Stomach (tissue), 9 donors: Measurements from ENCODE around the gene SH3PXD2A. TPM values are rescaled to one million over a fixed set of nuclear protein-coding genes. Genes with fewer than 3 reads are reported as not detected.

Experiments
- DNase-seq, 2 donors: peaks; one replicate each; pipeline versions ENCODE4 v3.0.0 to v3.0.0-alpha.2; 2013 to 2019
- H3K27ac ChIP-seq, 5 donors: fragments of 200-600 bp in 4 of 5; sonication (generic) in 4 of 5; one replicate each; pipeline ENCODE4 v1.5.1; 2013 to 2019; ENCODE audit warnings: mild to moderate bottlenecking in 1 of 5, moderate library complexity in 1 of 5
- H3K27me3 ChIP-seq, 3 donors: fragments of 200-600 bp; sonication (generic); one replicate each; pipeline ENCODE4 v1.5.1; 2017 to 2019; ENCODE audit warnings: mixed run types in 1 of 3
- H3K36me3 ChIP-seq, 4 donors: fragments of 200-600 bp; sonication (generic); 1 replicate in 3 of 4; 2 replicates in 1 of 4; pipeline ENCODE4 v1.5.1; 2016 to 2019
- H3K4me1 ChIP-seq, 4 donors: fragments of 200-600 bp; sonication (generic); one replicate each; pipeline ENCODE4 v1.5.1; 2016 to 2019
- H3K4me3 ChIP-seq, 4 donors: fragments of 200-600 bp; sonication (generic) in 3 of 4; one replicate each; pipeline ENCODE4 v1.5.1; 2016 to 2019; ENCODE audit warnings: mild to moderate bottlenecking in 1 of 4
- H3K9me3 ChIP-seq, 4 donors: fragments of 200-600 bp; sonication (generic); one replicate each; pipeline ENCODE4 v1.5.1; 2016 to 2019
- EP300 ChIP-seq: sonication (generic); formaldehyde crosslinking; IDR thresholded peaks from one replicate; pipeline ENCODE4 v1.6.1; 2017; ENCODE audit warnings: antibody characterized with exemption
- POLR2A ChIP-seq, 4 donors: fragments of 450-650 bp; IDR thresholded peaks; one replicate each; pipeline ENCODE4 v1.6.1; 2016; ENCODE audit warnings: antibody characterized with exemption in 4 of 4, control low read depth in 2 of 4, mild to moderate bottlenecking in 1 of 4, moderate library complexity in 1 of 4
- POLR2AphosphoS5 ChIP-seq, 3 donors: sonication (generic); formaldehyde crosslinking; IDR thresholded peaks; one replicate each; pipeline ENCODE4 v1.6.1; 2016; ENCODE audit warnings: antibody characterized with exemption in 3 of 3
- WGBS, 5 donors: extraction: QIAGEN DNeasy Blood & Tissue Kit in 3 of 5; methylation state at CpG; one replicate each; pipeline versions ENCODE4 v1.1.5 to v1.1.7; 2013 to 2018; 5-methylcytosine and 5-hydroxymethylcytosine counted together
- intact Hi-C: fragments of 100-400 bp; cut with DNase I; formaldehyde crosslinking; loops from one replicate; pipeline ENCODE4 v1.15.1; 2023; ENCODE audit warnings: low total_unique reads
- polyA plus RNA-seq, 3 donors: library from polyadenylated mRNA; stranded (reverse); fragments of 200-250 nt; gene quantifications; one replicate each; pipeline ENCODE4 v1.2.3, GENCODE V29; 2013
- total RNA-seq, 5 donors: library from RNA; depleted of rRNA; stranded (reverse); fragments of >200 nt; gene quantifications; one replicate each; pipeline versions ENCODE4 v1.1.0 to v1.2.3, GENCODE V29; 2014 to 2016
- TF ChIP-seq, protein P1 (sequence below), 7 experiments: fragments of 450-650 bp in 4 of 7; fragments of 200-600 bp in 3 of 7; sonication (generic) in 3 of 7; IDR thresholded peaks; one replicate each; pipeline ENCODE4 v1.5.1; 2016 to 2019; ENCODE audit warnings: antibody characterized with exemption in 7 of 7, control low read depth in 2 of 7, mild to moderate bottlenecking in 1 of 7
- donor health status: healthy with polysubstance abuse.
- donor health status: Bipolar disorder and iron deficiency.
- donor health status: healthy.

The SH3PXD2A gene
- total and polyA plus RNA-seq, 8 donors, result 12.8 to 51.6 (median 24.0) TPM

DNA sequence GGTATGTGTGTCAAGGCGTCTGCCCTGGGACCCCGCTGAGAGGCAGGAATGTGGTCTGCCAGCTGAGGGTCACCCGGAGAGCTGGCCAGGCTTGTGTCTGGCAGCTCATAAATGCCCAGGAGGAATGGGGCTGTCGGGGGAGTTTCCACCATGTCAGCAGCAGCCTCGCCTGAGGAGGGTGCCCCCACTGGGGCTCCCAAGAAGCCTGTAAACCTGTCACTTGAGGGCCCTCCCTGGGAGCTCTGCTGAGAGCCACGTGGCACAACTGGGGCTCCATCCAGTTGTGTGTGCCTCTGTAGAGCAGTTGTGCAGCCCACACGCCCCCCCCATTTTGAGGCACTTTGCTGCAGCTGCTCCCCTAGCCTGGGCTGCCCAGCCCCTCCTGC is 291.3 kb downstream of the SH3PXD2A start:
- no peak overlapping the region for H3K27ac ChIP-seq
- DNase-seq, result no peak

DNA sequence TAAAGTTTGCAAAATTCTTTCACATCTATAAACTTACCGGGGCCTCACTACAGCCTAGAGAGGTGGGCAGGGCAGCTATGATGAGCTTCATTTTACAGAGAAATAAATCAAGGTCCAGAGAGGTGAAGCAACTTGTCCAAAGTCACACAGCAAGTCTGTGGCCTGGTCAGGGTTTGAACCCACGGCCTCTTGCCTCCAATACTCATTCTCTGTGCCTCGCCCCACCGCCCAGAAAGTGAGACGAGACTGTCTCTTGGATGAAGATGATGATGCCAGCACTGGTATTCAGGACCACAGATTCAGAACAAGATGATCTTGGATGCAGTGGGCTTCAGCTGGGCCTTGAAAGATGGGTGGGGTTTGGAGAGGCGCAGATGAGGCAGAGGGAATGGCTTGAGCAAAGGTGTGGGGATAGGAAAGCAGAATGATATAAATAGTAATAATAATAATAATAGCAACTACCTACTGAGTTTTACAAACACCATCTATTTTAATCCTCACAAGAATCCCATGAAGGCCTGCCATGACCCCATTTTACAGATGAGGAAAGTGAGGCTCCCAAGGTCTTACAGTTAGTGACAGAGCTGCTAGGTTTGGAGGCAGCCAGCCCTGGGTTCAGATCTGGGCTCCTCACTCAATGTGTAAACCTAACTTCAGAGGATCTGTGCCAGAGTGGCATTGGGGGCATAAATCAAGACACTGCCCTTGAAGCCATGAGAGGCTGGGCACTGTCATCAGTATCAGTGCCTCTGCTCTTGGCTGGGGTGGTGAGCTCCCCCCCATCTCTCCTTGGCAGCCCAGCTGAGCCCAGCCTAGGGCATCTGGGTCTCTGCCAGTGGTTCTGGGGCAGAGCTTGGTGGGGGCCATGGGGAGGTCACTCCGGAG is 291.9 kb downstream of the SH3PXD2A start:
- no peak for TF ChIP-seq POLR2A (IDR thresholded peaks at IDR 0.05)
- TF ChIP-seq EP300, result no peak
- Histone ChIP-seq H3K4me3 (no peak overlapping the region), H3K27ac (no peak overlapping the region), H3K4me1 (no peaks in the 10 kb centered on the region), H3K9me3 (peaks cover 0 to 5% (median 2%) of the 10 kb centered on the region in 4 donors), H3K36me3 (no peaks in the 10 kb centered on the region), H3K27me3 (peaks cover 0 to 4% (median 0%) of the 10 kb centered on the region in 3 donors)
- intact Hi-C loops, result no loop called here
- DNase-seq, result no peak
- WGBS, 5 donors, result 88 to 90% (median 89%) methylated on average over 6 to 7 of the region's 7 CpGs

More for the DNA sequence above, 291.3 kb downstream of the SH3PXD2A start:
- intact Hi-C loops, result no loop called here
- Histone ChIP-seq H3K9me3 (peaks cover 0 to 5% (median 2%) of the 10 kb centered on the region in 4 donors), H3K4me3 (no peak overlapping the region), H3K36me3 (no peaks in the 10 kb centered on the region), H3K27me3 (peaks cover 0 to 4% (median 0%) of the 10 kb centered on the region in 3 donors), H3K4me1 (no peaks in the 10 kb centered on the region)
- TF ChIP-seq POLR2AphosphoS5 (IDR thresholded peaks at IDR 0.05) (no peak), POLR2A (IDR thresholded peaks at IDR 0.05) (no peak), EP300 (no peak)
- TF ChIP-seq, protein P1, sequence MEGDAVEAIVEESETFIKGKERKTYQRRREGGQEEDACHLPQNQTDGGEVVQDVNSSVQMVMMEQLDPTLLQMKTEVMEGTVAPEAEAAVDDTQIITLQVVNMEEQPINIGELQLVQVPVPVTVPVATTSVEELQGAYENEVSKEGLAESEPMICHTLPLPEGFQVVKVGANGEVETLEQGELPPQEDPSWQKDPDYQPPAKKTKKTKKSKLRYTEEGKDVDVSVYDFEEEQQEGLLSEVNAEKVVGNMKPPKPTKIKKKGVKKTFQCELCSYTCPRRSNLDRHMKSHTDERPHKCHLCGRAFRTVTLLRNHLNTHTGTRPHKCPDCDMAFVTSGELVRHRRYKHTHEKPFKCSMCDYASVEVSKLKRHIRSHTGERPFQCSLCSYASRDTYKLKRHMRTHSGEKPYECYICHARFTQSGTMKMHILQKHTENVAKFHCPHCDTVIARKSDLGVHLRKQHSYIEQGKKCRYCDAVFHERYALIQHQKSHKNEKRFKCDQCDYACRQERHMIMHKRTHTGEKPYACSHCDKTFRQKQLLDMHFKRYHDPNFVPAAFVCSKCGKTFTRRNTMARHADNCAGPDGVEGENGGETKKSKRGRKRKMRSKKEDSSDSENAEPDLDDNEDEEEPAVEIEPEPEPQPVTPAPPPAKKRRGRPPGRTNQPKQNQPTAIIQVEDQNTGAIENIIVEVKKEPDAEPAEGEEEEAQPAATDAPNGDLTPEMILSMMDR (IDR thresholded peaks at IDR 0.05), result no peak
- WGBS, 5 donors, result 27 to 72% (median 68%) methylated on average over 2 to 7 of the region's 7 CpGs

GRCh38 chr10:103562383-103562782 is 293.0 kb downstream of the SH3PXD2A start:
- no peak for DNase-seq
- no peaks in the 10 kb centered on the region for H3K36me3 ChIP-seq
- intact Hi-C loops, result no loop called here
- TF ChIP-seq POLR2AphosphoS5 (IDR thresholded peaks at IDR 0.05) (no peak), POLR2A (IDR thresholded peaks at IDR 0.05) (no peak), EP300 (no peak)
- TF ChIP-seq, protein P1 (IDR thresholded peaks at IDR 0.05), result no peak
- H3K9me3 ChIP-seq, result peaks cover 0 to 5% (median 2%) of the 10 kb centered on the region in 4 donors
- no peak overlapping the region for H3K27ac ChIP-seq
- 69 to 90% (median 76%) methylated on average over 4 of the region's 4 CpGs for WGBS, 5 donors
- H3K4me3 ChIP-seq, result no peak overlapping the region
- peaks cover 0 to 4% (median 0%) of the 10 kb centered on the region in 3 donors for H3K27me3 ChIP-seq
- no peaks in the 10 kb centered on the region for H3K4me1 ChIP-seq

DNA sequence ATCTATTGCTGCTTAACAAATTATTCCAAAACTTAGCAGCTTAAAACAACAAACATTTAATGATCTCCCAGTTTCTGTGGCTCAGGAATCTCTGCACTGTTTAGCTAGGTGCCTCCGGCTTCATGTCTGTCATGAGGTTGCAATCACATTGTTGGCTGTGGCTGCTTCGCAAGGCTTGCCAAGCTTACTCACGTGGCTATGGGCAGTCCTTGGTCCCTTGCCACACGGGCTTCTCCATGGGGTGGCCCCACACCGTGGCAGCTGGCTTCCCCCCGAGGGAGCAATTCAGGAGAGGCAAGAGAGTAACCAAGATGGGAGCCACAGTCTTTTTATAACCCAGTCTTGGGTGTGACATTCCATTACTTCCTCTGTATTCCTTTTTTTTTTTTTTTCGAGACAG is 294.5 kb downstream of the SH3PXD2A start:
- Histone ChIP-seq H3K27ac (no peak overlapping the region), H3K9me3 (peaks cover 0 to 5% (median 2%) of the 10 kb centered on the region in 4 donors), H3K4me1 (peaks cover under 1 to 8% (median 4%) of the 10 kb centered on the region in 4 donors), H3K36me3 (no peaks in the 10 kb centered on the region), H3K4me3 (no peak overlapping the region), H3K27me3 (peaks cover 0 to 13% (median 4%) of the 10 kb centered on the region in 3 donors)
- no peak for DNase-seq
- intact Hi-C loops, result no loop called here
- TF ChIP-seq, protein P1 (IDR thresholded peaks at IDR 0.05), result no peak
- no peak for TF ChIP-seq EP300
- no peak for TF ChIP-seq POLR2AphosphoS5 (IDR thresholded peaks at IDR 0.05)
- TF ChIP-seq POLR2A (IDR thresholded peaks at IDR 0.05), result no peak
- WGBS, 5 donors, result 85 to 96% (median 92%) methylated on average over 7 of the region's 7 CpGs
